HPDE6-E6E7 (cell line): ENCODE measurements around the gene DYNC1I1.
A peak's percentile ranks its signal among the peaks of the same experiment; 100 is the strongest.

Source experiments
- DNase-seq: peaks from one replicate; pipeline ENCODE4 v3.0.0; 2011; ENCODE audit warnings: missing footprints; ENCODE audit errors: extremely low spot score

Gene DYNC1I1

GRCh38 chr7:96017877-96018276 lies 245.5 kb downstream of the DYNC1I1 start:
- no peak for DNase-seq

- DNase-seq, result no peak
These were observed 249.2 kb downstream of the DYNC1I1 start for GRCh38 chr7:96021568-96021967.

- DNase-seq, result no peak
These were observed 251.0 kb downstream of the DYNC1I1 start for GRCh38 chr7:96023387-96023786.

- DNase-seq, result no peak
These were observed 253.7 kb downstream of the DYNC1I1 start for GRCh38 chr7:96026010-96026409.

GRCh38 chr7:96026611-96027010 lies 254.3 kb downstream of the DYNC1I1 start:
- DNase-seq, result no peak

- no peak for DNase-seq
These were observed 256.4 kb downstream of the DYNC1I1 start for GRCh38 chr7:96028729-96029128.

- no peak for DNase-seq
These were observed 260.8 kb downstream of the DYNC1I1 start for GRCh38 chr7:96033009-96033598.

DNA sequence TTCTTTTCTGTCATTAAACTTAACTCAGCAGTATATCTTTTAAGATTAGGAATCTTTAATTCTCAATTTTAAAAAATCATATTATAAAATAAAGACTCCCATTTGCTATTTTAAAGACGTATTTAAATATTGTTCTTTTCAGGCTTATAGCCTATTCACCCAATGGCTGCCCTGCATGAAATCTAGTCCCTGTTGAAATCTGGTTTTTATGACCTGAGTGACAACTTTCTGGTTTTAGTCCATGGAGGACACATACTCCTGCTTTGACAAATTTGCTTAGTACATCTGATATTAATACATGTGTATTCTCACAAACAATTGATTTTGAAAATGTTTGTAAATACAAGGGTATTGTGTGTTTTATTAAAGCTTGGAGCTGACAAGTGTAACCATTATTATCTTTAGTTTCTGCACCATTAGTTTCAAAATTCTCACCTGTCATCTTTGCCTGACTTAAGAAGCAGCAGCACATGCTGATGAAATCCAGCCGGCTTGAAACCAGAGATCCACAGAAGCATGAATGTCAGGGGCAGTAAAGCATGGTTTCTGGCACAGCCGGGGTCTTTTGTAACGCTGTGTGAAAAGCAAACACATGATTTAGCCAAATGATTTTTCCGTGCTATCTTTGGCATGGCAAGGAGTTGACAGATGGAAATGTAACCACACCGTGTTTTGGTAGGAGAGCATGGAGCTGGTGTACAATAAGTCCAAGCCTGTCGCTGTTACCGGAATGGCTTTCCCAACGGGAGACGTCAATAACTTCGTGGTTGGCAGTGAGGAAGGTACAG lies 262.8 kb downstream of the DYNC1I1 start:
- DNase-seq, result no peak

DNA sequence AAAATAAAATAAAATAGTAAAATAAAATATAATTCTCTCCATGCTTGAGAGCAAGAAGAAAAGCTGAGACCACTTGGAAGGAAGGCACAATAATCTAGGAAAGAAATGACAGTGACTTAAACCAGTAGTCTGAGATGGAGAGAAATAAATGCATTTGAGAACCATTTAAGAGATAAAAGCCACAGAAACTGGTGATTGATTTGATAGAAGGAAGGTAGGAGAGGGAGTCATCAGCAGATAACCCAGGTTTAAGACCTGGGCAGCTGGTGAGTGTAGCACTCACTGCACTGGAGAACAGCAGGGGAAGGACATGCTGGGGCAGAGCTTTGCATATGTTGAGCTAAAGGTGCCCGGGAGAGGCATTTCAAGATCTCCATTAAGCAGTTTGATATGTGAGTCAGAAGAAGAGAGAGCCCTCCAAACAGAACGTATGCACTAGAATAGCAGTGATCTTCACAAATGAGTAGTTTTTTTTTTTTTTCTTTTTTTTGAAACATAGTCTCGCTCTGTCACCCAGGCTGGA lies 268.0 kb downstream of the DYNC1I1 start:
- no peak for DNase-seq

GRCh38 chr7:96041171-96041570 lies 268.8 kb downstream of the DYNC1I1 start:
- DNase-seq, result no peak

DNA sequence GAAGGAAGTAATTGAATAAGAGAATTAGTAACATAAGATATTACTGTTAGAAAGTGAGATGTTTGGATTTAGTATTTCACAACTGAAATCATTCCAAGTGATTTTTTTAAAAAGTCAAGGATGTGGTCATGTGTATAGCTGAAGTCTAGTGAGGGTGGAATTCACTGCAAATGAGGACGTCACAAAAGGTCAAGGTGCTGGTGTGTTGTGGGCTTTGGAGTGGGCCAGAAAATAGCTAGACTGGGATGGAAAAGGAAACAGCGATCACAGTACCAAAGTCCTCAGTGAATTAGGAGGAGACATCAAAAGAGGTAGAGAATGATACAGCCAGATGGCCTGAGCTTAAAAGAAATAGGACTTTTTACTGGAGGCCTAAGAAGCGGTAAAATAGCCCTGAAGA lies 272.8 kb downstream of the DYNC1I1 start:
- no peak for DNase-seq

DNA sequence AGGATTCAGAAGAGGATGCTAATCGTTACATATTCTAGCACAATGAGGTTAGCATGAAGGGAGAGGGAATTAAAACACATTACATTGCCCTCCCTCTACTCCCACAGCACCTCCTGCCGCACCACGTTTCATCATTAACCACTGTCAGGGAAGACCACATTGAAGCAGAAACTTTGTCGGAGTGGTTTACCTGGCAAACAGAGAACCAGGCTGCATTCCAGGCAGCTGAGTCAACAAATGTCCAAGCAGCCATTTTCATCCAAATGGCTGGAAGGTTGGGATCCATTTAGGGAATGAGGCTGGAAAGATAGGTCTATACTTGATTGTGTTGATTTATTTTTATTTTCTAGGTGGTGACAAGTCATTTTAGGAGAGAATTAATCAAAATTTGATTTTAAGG lies 273.6 kb downstream of the DYNC1I1 start:
- no peak for DNase-seq

GRCh38 chr7:96052289-96052688 lies 279.9 kb downstream of the DYNC1I1 start:
- no peak for DNase-seq

GRCh38 chr7:96052860-96053470 lies 280.6 kb downstream of the DYNC1I1 start:
- DNase-seq, result no peak

DNA sequence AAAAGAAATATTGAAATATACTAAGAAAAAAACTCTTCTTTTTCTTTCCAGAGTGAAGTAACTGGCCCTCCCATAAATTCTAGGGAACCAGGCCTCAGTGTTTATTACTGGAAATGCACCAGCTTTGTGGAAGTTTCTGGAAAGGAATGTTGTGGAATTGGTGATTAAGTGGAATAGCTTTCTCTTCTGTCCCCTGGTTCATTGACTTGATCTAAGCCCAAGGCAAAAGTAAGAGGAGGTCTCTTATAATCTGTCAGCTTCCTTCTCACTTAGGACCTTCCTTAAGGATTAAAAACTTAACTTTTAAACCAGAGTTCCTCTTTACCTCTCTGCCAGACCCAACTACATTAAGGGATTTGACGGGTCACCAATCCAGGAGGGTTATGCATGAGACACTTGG lies 283.4 kb downstream of the DYNC1I1 start:
- DNase-seq, result no peak

DNA sequence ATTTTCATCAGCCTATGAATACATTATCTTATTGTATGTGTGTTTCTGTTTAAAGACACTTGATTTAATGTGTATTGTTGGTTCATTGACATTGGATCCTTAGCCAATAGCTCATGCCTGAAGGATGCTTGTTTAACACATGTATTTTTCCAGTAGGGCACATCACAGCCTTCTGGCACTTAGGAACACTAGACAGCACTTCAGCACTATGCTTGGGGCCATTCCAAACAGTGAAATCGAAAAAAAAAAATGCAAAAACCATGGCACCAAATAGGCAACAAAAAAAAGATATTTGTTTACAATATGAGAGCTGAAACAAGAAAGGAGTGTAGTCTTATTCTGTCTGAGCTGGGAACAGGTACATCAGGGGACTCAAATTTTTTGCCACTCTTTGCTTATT lies 286.7 kb downstream of the DYNC1I1 start:
- DNase-seq, result no peak

DNA sequence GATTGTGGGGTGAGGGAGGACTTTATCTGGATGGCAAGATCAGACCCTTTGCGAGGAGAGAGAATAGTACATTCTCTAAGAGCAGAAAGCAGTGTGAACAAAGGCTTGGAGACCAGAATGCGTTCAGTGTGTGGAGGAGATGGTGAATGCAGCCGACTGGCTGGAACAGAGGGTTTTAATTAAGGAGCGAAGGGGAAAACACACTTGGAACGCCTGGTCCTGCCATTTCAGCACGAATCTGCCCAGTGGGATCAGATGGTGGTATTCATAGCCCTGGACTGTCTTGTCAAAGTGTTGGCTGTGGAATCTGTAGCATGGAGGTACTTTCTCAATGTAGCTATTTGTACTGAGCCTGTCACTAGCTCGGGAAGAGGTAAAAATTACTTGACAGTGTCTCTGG lies 288.7 kb downstream of the DYNC1I1 start:
- DNase-seq, result no peak

GRCh38 chr7:96061844-96062243 lies 289.5 kb downstream of the DYNC1I1 start:
- no peak for DNase-seq

GRCh38 chr7:96067321-96067720 lies 295.0 kb downstream of the DYNC1I1 start:
- no peak for DNase-seq

DNA sequence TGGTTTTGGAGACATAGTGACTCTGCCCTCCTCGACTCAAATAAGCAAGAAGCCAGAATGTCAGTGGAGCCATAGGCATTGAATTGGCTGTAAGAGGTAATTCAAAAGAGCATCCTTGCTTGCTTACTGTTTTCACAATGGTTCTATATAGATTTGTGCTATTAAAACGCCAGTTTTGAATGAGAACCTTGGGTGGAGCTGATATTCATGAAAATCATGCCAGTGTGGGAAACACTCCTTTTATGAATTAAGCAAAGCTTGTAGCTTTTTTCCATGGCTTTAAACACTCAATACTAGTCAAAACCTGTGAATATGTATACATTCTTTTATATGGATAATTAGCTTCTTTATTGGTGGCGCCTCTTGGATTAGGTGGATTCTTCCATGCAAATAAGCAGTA lies 297.0 kb downstream of the DYNC1I1 start:
- DNase-seq, result no peak

DNA sequence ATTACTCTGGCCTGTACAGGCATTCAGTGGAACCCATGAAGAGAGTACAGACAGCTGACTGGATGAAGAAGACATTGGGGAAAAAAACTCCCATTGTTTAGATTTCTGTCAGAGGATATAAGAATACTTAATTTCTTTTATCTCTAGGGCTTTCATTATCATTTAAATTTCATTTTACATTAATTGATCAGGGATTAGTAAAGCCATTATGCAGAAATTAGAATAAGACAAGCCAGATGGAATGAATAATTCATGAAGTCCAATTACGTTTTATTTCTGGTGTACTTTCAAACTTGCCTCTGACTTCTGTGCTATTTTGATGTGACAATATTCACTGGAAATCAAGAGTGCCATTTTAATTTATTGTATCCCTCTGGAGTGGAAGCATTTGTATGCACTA lies 302.5 kb downstream of the DYNC1I1 start:
- DNase-seq, result no peak

DNA sequence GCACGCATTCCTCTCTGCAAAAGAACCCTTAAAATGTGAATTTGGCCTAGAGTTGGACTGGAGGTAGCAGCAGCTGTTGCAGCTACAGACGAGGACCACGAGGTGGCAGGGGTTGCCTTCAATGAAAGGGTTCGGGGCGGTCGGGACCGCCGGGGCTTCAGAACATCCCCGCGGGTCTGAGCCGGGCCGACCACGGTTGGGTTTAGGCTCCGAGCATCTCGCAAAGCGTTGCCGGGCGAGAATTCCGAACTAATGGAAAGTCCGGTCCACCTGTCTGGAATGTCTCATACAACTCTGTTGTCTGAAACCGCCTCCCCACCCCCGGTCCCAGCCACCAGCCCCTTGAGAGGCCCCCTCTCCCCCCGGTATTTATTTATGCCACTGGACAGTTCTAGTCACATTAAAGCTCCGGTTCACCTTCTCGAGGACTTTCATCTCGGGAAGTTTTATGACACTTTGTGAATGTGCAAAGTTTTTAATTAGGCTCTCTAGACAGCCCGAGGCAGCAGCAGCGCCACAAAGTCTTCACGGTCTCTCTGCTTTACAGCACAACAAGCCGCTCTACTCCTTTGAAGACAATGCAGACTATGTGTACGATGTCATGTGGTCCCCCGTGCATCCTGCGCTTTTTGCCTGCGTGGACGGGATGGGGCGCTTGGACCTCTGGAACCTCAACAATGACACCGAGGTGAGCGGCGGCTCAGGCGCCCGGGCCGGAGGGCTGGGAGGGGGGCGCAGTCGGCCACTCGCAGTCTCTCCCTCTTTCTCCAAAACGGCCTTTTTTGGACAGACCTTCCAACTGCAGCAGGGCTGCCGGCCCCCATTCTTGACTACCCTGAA lies 303.4 kb downstream of the DYNC1I1 start:
- DNase-seq, result peak; percentile 64
